Measurements from ENCODE around the gene PTPA.

DNA sequence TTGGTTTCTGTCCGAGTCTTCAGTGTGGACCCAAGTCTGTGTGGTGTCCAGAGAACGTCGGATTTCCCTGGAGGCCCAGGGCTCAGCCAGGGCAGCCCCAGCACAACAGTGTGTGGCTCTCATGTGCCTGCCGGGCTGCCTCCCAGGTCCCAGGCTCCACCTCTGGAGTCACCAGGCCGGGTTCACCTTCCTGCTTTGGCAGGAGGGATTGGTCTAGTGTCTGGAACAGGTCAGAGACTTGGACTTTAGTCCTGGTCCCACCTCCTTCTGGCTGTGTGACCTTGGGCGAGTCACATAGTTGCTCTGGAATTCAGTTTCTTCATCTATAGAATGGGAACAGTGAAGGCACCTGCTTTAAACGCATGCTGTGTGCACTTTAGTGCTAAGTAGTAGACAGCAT lies 27.1 kb upstream of the PTPA start:
- TF ChIP-seq, protein P1, sequence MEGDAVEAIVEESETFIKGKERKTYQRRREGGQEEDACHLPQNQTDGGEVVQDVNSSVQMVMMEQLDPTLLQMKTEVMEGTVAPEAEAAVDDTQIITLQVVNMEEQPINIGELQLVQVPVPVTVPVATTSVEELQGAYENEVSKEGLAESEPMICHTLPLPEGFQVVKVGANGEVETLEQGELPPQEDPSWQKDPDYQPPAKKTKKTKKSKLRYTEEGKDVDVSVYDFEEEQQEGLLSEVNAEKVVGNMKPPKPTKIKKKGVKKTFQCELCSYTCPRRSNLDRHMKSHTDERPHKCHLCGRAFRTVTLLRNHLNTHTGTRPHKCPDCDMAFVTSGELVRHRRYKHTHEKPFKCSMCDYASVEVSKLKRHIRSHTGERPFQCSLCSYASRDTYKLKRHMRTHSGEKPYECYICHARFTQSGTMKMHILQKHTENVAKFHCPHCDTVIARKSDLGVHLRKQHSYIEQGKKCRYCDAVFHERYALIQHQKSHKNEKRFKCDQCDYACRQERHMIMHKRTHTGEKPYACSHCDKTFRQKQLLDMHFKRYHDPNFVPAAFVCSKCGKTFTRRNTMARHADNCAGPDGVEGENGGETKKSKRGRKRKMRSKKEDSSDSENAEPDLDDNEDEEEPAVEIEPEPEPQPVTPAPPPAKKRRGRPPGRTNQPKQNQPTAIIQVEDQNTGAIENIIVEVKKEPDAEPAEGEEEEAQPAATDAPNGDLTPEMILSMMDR (IDR thresholded peaks at IDR 0.05; ENCODE audit: low read depth, low read length) = no peak
- no peak for TF ChIP-seq POLR2A (IDR thresholded peaks at IDR 0.05; ENCODE audit: extremely low read depth, insufficient read length)
- TF ChIP-seq, protein P2, sequence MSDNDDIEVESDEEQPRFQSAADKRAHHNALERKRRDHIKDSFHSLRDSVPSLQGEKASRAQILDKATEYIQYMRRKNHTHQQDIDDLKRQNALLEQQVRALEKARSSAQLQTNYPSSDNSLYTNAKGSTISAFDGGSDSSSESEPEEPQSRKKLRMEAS (IDR thresholded peaks at IDR 0.05; ENCODE audit: low read depth, low read length) = no peak
